Forelimb muscle (tissue), 1 donor: Measurements from ENCODE around the gene UST. TPM values are rescaled to one million over a fixed set of nuclear protein-coding genes. Genes with fewer than 3 reads are reported as not detected.
"Not testable (repeated sequence)": the region's sequence is repeated elsewhere in the genome, so short reads cannot be mapped to it uniquely, and the experiment has no call there.

Source experiments
- DNase-seq: peaks from one replicate; pipeline ENCODE4 v3.0.0-alpha.2; 2013; ENCODE audit warnings: low read depth
- polyA plus RNA-seq: library from polyadenylated mRNA; unstranded; fragments of 120-200 nt; gene quantifications from one replicate; pipeline ENCODE4 v1.2.1, GENCODE V29; 2013; ENCODE audit not compliant: insufficient read length

The UST gene
- polyA plus RNA-seq, 1 donor, result 5.8 TPM

DNA sequence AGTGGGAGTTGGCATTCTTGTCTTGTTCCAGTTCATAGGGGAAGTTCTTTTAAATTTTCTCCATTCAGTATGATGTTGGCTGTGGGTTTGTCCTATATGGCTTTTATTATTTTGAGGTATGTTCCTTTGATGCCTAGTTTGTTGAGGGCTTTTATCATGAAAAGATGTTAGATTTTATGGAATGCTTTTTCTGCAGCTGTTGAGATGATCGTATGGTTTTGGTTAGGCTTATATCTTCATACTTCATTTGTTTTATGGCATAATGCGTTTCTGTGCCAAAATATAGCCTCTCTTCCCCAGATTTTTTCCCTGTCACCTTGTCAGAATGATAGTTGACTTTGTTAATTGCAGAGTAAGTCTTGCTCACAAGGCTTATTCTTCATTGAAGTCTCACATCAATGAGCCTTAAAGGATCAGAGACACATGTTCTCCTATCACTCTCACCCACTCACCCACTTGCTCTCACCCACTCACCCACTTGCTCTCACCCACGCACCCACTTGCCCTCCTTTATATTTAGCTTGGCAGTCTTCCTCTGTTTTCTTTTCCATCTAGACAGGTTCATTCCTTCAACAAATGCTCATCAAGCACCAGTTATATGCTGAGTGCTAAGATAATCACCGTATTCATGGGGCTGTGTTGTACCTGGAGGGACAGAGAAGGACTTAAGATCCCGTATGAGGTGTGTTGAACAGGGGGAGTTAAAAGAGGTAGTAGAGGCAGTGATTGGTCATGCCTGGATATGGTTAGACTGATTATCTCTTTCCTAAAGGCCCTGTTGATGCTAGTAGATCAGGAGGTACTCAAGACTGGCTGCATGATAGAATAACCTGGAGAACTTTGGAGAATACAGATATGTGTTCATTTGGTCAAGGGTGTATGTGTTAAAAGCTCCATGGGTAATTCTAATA lies 19.3 kb downstream of the UST start:
- DNase-seq, result no peak

DNA sequence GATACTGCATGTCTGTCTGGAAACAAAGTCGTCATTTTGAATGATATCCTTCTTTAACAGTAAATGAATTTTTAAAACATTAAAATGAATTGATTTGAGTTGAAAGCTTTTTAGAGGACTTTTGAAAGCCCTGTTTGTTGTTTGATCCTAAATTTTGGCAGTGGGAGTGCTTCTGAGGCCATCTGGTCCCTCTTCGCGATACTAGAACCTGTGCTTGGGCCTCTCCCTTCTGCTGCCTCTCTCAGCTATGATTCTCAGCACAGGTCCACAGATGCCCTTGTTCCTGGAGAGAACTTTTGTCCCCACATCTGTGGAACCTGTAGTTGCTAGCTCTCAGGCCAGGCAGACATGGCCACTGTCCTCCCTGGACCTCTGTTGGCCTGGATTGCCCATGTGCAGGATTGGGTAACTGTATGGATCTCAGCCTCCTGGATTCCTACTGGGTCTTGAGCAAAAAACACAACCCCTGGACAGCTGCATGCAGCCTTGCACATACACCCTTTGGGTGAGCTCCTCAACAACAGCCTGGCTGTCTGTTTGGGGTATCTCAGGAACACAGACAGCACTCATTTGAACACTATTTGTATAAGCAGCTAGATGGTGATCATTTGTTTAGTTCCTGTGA lies 21.9 kb downstream of the UST start:
- DNase-seq, result no peak

DNA sequence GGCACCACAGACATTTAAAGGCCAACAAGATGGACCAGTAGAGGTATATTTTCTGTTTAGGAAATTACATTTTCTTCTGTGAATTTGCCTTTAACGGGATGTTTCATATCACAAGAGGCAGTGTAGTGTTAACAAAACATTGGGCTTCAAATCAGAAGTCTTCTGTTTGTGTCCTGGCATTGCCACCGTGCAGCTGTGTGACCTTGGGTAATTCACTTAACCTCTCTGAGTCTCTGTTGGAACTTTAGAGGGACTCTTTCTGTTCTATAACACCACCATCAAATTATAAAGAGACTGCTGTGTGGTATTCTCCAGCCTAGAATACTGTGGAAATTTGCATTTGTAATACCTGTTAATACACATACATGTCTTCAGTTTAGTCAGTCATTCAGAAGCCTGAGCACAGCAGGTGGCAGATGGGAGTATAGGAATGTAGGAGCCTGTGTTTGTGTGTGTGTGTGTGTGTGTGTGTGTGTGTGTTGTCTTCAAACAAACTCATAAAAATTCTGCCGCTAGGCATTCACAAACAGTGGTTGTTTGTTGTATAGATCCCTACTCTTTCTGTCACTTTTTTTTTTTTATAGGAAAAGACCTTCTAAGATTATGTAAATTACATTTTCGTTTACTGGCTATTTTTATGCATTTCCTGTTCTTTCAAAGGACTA lies 22.6 kb downstream of the UST start:
- DNase-seq, result no peak

DNA sequence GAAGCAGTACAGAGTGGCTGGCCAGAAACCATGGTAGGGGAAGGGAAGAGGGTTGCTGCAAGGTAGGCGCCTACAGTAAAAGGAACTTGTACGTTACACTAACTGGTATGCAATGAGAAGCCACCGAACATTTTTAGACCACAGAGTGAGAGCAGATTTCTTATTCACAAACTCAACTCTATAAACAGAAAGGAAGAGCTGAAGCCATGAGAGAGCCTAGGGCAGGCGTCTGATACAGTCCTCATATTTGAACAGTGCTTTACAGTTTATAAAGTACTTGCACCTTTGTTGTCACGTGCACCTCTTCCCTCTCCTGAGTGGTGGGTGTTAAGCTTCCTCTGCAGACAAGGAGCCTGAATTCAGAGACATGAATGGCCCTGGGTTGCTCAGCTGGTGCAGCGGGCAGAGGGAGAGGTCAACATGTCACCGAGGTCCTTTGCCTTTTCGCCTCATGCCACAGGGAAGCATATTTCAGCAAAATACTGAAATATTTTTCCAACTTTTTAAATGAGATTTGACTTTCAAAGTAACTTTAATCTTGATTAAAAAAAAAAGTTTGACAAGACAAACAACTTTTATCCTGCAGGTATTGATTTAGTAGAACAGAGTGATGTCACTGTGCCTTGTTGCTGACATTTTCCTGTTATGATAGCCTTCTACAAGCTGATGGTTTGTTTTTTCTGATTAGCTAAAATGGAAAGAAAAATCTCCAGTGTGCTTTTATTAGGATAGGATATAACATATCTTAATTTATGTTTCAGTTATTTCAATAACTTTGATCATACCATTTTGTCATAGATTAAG lies 23.8 kb downstream of the UST start:
- DNase-seq, result no peak

DNA sequence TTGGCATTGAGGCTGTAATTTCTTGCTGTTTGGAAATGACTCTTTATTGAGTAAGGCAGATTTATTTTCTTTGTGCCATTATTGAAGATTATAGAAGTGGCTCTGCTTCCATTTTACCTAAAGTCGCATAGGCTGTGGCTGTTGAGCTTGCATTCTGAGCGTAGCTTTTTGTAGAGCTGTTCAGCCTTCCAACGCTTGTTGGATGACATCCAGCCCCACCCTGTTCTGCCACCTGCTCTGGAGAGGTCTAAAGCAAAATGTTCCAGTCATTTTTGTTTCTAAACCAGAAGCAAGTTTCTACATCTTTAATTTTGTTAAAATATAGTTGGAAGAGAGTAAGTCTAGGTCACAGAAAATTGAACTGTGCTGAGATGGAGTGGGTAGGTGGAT lies 24.4 kb downstream of the UST start:
- no peak for DNase-seq

DNA sequence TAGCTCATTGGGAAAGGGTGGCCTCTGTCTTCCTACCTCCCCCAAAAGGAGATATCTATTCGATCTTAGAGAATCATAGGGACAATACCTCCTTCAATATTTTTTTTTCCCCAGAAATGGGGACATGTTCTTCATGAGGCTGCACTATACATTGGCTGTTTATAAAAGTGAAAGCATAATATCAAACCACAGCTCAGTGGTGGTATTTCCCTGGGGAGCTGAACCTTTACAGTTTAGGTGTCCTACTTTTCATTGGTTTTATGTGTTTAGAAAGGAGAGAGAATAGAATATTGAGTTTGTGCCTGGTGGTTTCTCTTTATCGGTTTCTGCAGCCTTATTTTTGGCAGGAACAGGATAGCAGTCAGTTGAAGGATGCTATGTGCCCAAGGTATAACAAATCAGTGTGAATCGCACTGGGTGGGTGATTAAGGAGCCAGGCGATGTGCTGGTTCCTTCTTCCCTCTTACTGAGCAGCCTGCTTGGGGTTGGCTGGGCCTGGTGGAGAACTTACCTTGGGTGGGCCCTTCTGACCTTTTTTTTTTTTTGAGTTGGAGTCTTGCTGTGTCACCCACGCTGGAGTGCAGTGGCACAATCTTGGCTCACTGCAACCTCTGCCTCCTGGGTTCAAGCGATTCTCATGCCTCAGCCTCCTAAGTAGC lies 25.2 kb downstream of the UST start:
- no peak for DNase-seq

DNA sequence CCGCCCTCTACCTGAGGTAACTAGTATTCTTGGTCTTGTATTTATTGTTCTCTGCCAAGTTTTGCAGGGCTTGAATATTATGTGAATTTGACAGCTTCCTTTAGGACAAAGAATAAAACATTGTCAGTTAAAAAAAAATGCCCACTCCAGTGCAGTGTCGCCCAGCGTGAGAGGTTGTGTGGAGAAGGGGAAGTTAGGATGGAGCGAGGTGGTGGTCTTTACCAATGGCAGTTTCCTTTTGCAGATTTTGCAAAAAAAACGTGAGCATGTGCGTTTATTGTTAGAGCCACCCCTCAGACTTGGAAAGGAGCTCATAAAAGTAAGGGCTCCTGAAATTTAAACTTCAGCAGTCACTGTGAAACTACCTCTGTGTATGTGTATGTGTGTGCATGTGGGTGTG lies 28.3 kb downstream of the UST start:
- no peak for DNase-seq

DNA sequence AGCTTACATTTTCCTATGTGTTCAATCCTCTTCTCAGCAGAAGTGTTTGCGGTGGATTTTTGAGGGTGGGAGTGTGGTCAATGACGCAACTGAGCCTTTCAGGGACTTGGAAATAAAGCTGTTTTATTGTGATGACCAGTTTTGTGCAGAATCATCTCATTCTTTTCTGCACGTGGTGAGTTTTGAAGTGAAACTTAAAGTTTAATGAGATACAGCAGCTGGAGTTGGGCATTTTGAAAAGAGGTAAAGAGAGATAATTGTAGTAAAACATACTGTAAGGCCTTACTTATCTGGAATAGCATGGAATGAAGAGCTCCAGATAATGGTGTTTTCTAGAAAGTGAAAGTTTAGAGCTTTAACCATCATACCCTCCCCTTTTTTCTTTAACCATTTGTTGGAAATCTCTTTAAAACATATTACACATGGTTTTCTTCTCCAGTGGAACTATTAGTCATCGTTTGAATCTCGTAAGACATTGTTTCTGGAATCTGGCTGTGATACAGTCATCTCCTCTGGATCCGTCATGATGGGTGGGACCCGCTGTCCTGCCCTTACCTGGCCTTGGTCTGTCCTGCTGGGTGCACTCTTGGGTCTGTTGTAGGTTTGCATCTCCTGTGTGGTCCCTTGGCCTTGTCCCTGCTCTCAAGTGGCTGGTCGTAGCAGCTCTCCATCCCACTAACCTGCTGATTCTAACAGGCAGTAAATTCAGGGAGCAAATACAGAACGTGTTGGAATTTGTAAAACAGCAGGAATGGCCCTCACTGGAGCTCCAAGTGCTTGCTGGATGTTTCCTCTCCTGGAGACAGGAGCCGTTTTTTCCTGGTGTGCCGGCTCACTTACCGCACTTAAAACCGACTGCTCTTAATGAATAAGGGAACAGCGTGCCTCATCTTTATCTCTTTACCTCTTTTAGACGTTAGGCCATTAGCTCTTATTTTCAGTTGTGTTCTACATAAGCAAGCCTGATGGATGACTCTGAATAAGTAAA lies 29.8 kb downstream of the UST start:
- DNase-seq, result peak; percentile 61

DNA sequence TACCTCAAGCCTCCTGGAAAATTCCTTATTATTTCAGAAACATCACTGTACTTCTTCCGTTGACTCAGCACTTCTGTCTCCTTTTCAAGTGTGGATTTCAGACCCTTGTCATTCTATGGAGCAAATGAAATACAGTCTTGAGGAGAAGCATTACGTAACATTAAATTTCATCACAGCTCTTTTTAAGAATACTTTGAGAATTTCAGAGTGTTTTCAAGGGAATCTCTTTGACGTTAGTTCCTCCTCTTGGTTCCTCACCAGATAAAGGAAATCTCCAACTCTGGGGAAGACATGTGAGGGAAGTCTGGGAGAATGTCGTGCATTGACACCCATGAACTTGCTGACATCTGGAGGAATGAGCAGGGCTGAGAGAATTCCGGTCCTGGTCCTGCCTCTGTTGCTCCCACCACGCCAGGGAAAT lies 32.3 kb downstream of the UST start:
- no peak for DNase-seq

DNA sequence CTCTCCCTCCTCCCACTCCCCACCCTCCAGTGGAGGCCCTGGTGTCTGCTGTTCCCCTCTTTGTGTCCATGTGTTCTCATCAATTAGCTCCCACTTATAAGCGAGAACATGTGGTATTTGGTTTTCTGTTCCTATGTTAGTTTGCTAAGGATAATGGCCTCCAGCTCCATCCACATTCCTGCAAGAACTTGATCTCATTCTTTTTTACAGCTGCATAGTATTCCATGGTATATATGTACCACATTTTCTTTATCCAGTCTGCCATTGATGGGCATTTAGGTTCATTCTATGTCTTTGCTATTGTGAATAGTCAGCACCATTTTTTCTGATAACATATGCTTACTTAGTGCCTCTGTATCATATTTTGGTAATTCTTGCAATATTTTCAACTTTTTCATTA lies 33.6 kb downstream of the UST start:
- not testable (repeated sequence) for DNase-seq

DNA sequence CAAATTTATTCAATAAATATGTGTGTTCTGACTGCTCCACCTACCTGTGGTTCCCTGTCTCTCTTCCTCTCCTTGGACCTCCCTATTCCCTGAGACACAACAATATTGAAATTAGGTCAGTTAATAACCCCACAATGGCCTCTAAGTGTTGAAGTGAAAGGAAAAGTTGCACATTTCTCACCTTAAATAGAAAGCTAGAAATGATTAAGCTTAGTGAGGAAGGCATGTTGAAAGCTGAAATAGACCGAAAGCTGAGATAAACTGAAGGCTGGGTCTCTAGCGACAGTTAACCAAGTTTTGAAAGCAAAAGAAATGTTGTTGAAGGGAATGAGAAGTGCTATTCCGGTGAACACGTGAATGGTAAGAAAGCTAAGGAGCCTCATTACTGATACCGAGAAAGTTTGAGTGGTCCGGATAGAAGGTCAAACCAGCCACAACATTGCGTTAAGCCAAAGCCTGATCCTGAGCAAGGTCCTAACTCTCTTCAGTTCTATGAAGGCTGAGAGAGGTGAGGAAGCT lies 34.1 kb downstream of the UST start:
- no peak for DNase-seq

DNA sequence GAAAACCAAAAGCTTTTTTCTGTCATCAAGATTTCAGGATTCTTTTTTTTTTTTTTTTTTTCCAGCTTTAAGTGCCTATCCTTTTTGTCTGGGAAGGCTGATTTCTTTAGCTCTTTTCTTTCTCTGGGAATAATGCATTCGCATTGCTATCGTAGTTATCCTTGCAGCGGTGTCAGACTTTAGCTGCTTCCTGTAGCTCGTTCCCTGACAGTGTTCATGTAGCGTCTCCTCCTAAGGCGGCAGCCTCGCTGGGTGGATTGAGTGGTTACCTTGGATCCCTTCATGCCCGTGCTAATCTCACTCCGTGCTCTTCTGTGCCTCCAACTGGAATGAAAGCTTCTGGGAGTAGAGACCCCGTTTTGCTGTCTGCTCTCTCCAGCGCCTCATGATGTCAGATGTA lies 43.1 kb downstream of the UST start:
- DNase-seq, result no peak

DNA sequence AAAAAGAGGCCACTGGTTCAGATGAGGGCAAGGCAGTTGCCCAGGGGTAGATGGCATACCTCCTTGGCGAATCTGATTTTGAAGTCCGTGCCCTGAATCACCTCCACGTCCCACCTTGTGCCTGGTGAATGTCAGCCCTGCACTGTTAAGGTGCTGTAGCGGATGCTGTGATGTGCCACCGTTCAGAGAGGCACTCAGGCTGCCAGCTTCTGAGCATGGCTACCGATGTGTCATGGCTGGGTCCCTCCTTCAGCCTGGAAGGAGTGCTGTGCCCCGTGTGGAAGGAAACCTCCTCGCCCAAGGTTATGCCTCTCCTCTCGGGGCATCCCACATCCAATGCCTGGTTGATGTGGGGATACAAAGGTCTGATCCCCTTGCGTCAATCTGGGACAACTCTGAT lies 43.6 kb downstream of the UST start:
- no peak for DNase-seq

DNA sequence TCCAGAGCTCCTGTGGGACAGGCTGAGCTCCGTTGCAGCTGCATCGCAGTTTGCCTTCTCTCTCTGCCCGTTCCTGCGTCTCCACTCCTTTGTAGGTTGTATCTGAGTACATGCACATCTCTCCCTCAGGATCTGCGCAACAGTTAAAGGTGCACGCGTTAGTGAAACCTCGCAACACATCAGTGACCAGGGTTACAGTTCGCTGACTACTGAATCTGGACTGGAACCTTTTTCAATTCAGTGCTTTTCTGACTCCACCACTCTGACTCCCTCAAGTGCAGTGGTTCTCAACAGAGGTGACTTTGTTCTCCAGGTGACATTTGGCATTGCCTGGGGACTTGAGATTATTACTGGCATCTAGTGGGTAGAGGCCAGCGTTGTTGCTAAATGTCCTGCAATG lies 44.0 kb downstream of the UST start:
- DNase-seq, result no peak

DNA sequence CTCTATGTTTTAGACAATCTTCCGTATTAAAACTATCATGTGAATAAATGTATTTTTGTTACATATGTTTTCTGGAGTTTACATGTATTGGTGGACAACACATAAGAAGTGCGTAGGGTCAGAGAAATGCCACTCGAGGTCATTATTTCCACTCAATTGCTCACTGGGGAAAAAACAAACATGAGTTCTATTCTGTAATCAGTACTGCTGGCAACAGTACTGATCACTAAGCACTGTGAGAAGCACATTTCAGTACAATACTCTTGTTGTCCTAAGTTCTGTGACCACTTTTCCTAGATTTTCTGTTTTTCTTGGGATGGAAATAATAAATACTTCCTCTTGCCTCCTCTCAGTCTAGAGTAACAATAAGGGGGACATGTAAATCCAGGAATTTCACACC lies 44.5 kb downstream of the UST start:
- no peak for DNase-seq

DNA sequence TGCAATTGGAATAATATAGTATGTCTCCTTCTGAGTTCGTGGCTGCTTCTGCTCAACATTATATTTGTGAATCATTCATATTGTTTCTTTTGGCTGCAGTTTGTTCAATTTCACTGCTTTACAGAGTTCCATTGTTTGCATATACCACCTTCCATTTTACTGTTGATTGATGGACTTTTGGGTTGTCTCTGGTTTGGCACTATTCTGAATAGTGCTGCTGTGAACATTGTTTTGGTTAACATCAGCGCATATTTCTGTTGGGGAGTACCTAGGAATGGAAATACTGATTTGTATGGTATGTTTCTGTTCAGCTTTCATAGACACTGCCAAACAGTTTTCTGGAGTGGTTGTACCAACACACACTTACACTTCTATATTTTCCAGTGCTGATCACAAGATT lies 46.9 kb downstream of the UST start:
- DNase-seq, result no peak

DNA sequence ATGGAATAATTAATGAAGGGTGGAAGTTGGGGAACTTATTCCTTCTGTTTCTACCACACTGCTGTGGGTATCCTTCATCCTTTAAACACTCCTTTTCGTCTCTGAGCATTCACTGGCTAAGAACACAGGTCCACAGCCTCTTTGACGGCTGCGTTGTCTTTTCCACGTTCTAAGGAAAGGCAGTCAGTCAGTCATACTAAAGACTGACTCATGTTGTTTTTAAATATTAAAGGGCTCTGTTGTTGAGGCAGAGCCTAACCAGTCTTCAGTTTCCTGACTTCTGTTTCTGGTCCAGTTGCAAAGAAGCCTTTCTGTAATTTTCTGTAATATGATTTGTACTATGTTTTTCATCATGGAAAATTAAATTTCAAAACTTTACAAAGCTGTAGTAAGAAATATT lies 48.0 kb downstream of the UST start:
- no peak for DNase-seq

DNA sequence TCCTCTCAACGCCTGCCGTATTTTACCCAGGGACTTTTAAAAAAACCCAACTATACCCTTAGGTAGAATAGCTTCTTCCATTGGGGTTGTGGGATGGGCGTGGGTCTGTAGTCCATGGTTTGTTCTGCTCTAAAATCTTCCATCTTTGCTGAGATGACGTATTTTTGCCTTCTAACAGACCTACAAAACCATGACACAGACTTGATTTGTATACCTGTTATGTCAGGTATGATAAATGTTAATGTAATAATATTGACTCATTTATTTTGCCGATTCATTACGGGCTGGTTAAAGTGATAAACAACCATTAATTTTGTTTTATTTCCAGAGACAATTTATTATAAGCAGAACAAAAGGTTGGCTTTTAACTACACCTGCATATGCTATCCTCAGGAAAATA lies 48.7 kb downstream of the UST start:
- no peak for DNase-seq

DNA sequence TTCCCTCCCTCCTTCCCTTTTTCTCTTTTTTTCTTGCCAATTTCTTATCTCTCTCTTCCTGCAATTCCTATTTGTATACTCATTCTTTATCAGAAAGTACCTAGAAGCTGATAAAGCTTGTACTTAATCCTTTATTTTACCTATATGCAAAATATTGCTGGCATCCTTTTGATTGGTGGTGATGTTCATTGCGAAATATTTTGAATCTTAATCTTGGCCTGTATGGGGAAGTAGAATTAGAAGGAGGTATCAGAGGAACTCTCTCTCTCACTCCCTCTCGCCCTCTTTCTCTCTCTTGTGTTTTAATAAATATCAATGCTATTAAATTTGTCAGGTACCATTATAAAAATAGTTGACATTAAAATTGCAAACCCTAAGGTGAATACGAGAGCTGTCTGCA lies 52.8 kb downstream of the UST start:
- no peak for DNase-seq

DNA sequence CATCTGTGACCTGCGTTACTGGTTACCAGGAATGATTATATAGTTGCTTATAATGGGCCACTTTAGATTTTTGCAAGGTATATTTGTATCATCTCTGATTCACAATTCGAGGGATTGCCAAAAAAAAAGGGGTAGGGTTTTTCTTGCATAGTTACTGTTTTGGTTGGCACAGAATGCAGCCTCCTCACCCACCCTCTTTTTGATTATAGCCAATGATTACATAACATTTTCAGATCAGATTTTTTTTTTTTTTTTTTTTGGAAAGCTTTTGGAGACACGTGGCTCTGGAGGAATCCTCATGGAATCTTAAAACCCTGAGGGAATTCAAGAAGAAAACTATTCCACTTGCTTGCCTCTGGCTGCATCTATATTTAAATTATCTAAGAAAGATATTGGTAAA lies 53.7 kb downstream of the UST start:
- no peak for DNase-seq
